NB4 (cell line): ENCODE measurements around the gene TRIM23.

Experiments used
- CTCF ChIP-seq: IDR thresholded peaks from one replicate; pipeline ENCODE4 v1.5.1; 2012; ENCODE audit warnings: low read depth, low read length
- MAX ChIP-seq: IDR thresholded peaks from 2 replicates; pipeline ENCODE4 v1.6.1; 2011; ENCODE audit warnings: low read depth, low read length
- POLR2A ChIP-seq: IDR thresholded peaks from 2 replicates; pipeline ENCODE4 v1.6.1; 2011; ENCODE audit warnings: mild to moderate bottlenecking; ENCODE audit not compliant: insufficient read length; ENCODE audit errors: extremely low read depth

- TF ChIP-seq POLR2A (no peak), CTCF (no peak), MAX (no peak)
Observed at GRCh38 chr5:65556181-65556580, 68.0 kb downstream of the TRIM23 start.
